ENCODE measurements around the gene VCP. TPM values are rescaled to one million over a fixed set of nuclear protein-coding genes. Genes with fewer than 3 reads are reported as not detected.

VCP gene
- total RNA-seq, 1 donor from 2014 or later = 158 TPM

Other genes with a start within 250 kb of the VCP start
- 0.48 TPM for gene PHF24, start 114.3 kb downstream of the VCP start, total RNA-seq
- gene DNAJB5, start 82.9 kb downstream of the VCP start, total RNA-seq = 3.4 TPM
- 22.0 TPM for gene FANCG, start 7.3 kb upstream of the VCP start, total RNA-seq
- gene PIGO, start 24.0 kb upstream of the VCP start, total RNA-seq = 22.8 TPM
- 126 TPM for gene STOML2, start 30.5 kb upstream of the VCP start, total RNA-seq
- gene ATOSB, start 43.2 kb upstream of the VCP start, total RNA-seq = 22.7 TPM
- gene UNC13B, start 89.4 kb upstream of the VCP start, total RNA-seq = 31.0 TPM

Data from esophagus mucosa (tissue), 1 donor.